GM12878 (cell line): ENCODE results near the gene MARCHF4. TPM values are rescaled to one million over a fixed set of nuclear protein-coding genes. Genes with fewer than 3 reads are reported as not detected.

ENCODE experiments used
- ATAC-seq: fragments of 200-7000 bp; cut with Tn5 transposase; 3 replicates; pipeline ENCODE4 v1.9.1; 2020; ENCODE audit warnings: mild to moderate bottlenecking, moderate library complexity
- BruUV-seq: library from RNA; stranded (reverse); fragments of 400-500 nt; replicated peaks from 2 replicates; lab custom pipeline; 2021; lab: Mats Ljungman, UMichigan
- CTCF ChIA-PET: fragments of 300-600 bp; sonication (Branson Sonifier 250); formaldehyde crosslinking; extraction: SDS; loops from one replicate; lab custom pipeline; 2021; ENCODE audit warnings: inconsistent platforms; lab: Yijun Ruan, JAX
- POLR2A ChIA-PET: fragments of 350-600 bp; formaldehyde crosslinking; extraction: SDS; loops from one replicate; lab custom pipeline; 2021; ENCODE audit warnings: inconsistent platforms; lab: Charles Lee
- RAD21 ChIA-PET: fragments of 300-600 bp; sonication (Branson Sonifier 250); formaldehyde crosslinking; loops from one replicate; lab custom pipeline; 2023; ENCODE audit warnings: antibody characterized with exemption; ENCODE audit not compliant: unreplicated experiment; lab: Charles Lee
- SMC1A ChIA-PET: fragments of 300-600 bp; sonication (Branson Sonifier 250); formaldehyde crosslinking; loops from one replicate; lab custom pipeline; 2023; ENCODE audit not compliant: unreplicated experiment, uncharacterized antibody; lab: Charles Lee
- DNase-seq: peaks from one replicate; pipeline ENCODE4 v3.0.0-alpha.2; 2011; ENCODE audit warnings: low read depth, low spot score
- FAIRE-seq: peaks from 3 replicates; lab custom pipeline; 2011; peaks lifted over from hg19 to GRCh38; lab: Jason Lieb, UNC
- H2AFZ ChIP-seq: 2 replicates; pipeline ENCODE4 v1.6.0; 2011; ENCODE audit warnings: low read depth, low read length, control low read depth; ENCODE audit not compliant: control insufficient read depth
- H3K27ac ChIP-seq: 2 replicates; pipeline ENCODE4 v1.5.1; 2011; ENCODE audit warnings: control low read depth; ENCODE audit not compliant: control insufficient read depth, insufficient read depth
- H3K27me3 ChIP-seq, 2 experiments: replicated peaks in 1 of 2; 2 replicates each; pipeline versions ENCODE4 v1.6.0 to v1.6.1; 2011; ENCODE audit warnings: low read length in 1 of 2; ENCODE audit not compliant: control insufficient read depth in 2 of 2, insufficient read depth in 2 of 2
- H3K36me3 ChIP-seq, 2 experiments: 2 replicates each; pipeline ENCODE4 v1.5.1; 2011; ENCODE audit warnings: low read length in 1 of 2; ENCODE audit not compliant: control insufficient read depth in 2 of 2, insufficient read depth in 2 of 2
- H3K4me1 ChIP-seq: 2 replicates; pipeline ENCODE4 v1.6.1; 2011; ENCODE audit warnings: mild to moderate bottlenecking, low read length, moderate library complexity, mixed read lengths; ENCODE audit not compliant: control insufficient read depth, insufficient read depth
- H3K4me2 ChIP-seq: 2 replicates; pipeline ENCODE4 v1.6.0; 2011; ENCODE audit warnings: control low read depth; ENCODE audit not compliant: control insufficient read depth, insufficient read depth
- H3K4me3 ChIP-seq: fragments of 200-600 bp; sonication (generic); 2 replicates; pipeline ENCODE4 v1.5.1; 2016
- H3K79me2 ChIP-seq: 2 replicates; pipeline ENCODE4 v1.6.0; 2011; ENCODE audit warnings: low read length; ENCODE audit not compliant: control insufficient read depth, insufficient read depth
- H3K9ac ChIP-seq: 2 replicates; pipeline ENCODE4 v1.8.0; 2011; ENCODE audit warnings: low read length, control low read depth, mixed read lengths; ENCODE audit not compliant: control insufficient read depth, insufficient read depth
- H3K9me3 ChIP-seq: replicated peaks from 3 replicates; pipeline ENCODE4 v1.5.1; 2011; ENCODE audit warnings: mild to moderate bottlenecking, low read length; ENCODE audit not compliant: control insufficient read depth, insufficient read depth
- H4K20me1 ChIP-seq: 2 replicates; pipeline ENCODE4 v1.6.0; 2011; ENCODE audit not compliant: control insufficient read depth, insufficient read depth
- EGR1 ChIP-seq, 2 experiments: IDR thresholded peaks; 1 replicate in 1 of 2; 2 replicates in 1 of 2; pipeline ENCODE4 v1.6.1; 2011 to 2012; ENCODE audit warnings: low read depth in 2 of 2, low read length in 2 of 2, borderline replicate concordance in 1 of 2, mild to moderate bottlenecking in 1 of 2, moderate library complexity in 1 of 2
- GATAD2B ChIP-seq: fragments of 450-650 bp; conservative IDR thresholded peaks from 2 replicates; pipeline ENCODE4 v1.6.1; 2017; ENCODE audit warnings: low read depth, mild to moderate bottlenecking, moderate library complexity
- KLF5 ChIP-seq: fragments of 450-650 bp; IDR thresholded peaks from 2 replicates; pipeline ENCODE4 v1.6.1; 2014; ENCODE audit warnings: mild to moderate bottlenecking; ENCODE audit not compliant: partially characterized antibody
- NRF1 ChIP-seq: conservative IDR thresholded peaks from 2 replicates; pipeline ENCODE4 v1.6.1; 2011; ENCODE audit warnings: mild to moderate bottlenecking, low read depth, low read length, improper control_type of control experiment
- RAD51 ChIP-seq: fragments of 450-650 bp; IDR thresholded peaks from 2 replicates; pipeline ENCODE4 v1.6.1; 2016; ENCODE audit warnings: moderate library complexity, mild to moderate bottlenecking, inconsistent platforms
- SMARCA5 ChIP-seq: fragments of 450-650 bp; IDR thresholded peaks from 2 replicates; pipeline ENCODE4 v1.6.1; 2017; ENCODE audit warnings: mild to moderate bottlenecking
- SREBF2 ChIP-seq: IDR thresholded peaks from 2 replicates; pipeline ENCODE4 v1.6.1; 2012; ENCODE audit warnings: mild to moderate bottlenecking, low read length
- ZBTB40 ChIP-seq: fragments of 450-650 bp; IDR thresholded peaks from 2 replicates; pipeline ENCODE4 v1.6.1; 2016; ENCODE audit warnings: mild to moderate bottlenecking, moderate library complexity, borderline replicate concordance
- WGBS: methylation state at CpG from one replicate; pipeline ENCODE4 v1.1.6; 2016; ENCODE audit warnings: low lambda C conversion rate; ENCODE audit not compliant: insufficient replicate concordance, insufficient coverage; ENCODE audit errors: missing lambda C conversion rate; 5-methylcytosine and 5-hydroxymethylcytosine counted together
- in situ Hi-C: fragments of 300-500 bp; cut with MboI; formaldehyde crosslinking; loops from 9 replicates; pipeline ENCODE4 v1.14.3; 2018; ENCODE audit warnings: mixed read lengths
- intact Hi-C: fragments of 100-400 bp; cut with micrococcal nuclease; formaldehyde crosslinking; loops from one replicate; pipeline ENCODE4 v1.14.2; 2022; ENCODE audit not compliant: unreplicated experiment
- polyA plus RNA-seq, 11 experiments: library from polyadenylated mRNA; depleted of rRNA in 4 of 11; unstranded in 6 of 11; stranded (reverse) in 5 of 11; fragments of >200 nt; fragmentation: Nextera tagmentation in 4 of 11; fragmentation: Illumina TruSeq in 1 of 11; extraction: Ambion mirVana in 4 of 11; extraction: Trizol in 1 of 11; gene quantifications; 1 replicate in 1 of 11; 2 replicates in 10 of 11; pipeline versions ENCODE4 v1.2.1 to v1.2.3, GENCODE V29; 2011 to 2016; ENCODE audit warnings: inconsistent platforms in 2 of 11, missing spikeins in 2 of 11, low read depth in 1 of 11
- total RNA-seq, 4 experiments: library from RNA; depleted of rRNA in 3 of 4; stranded (reverse); fragments of >200 nt in 3 of 4; fragmentation: Illumina TruSeq in 1 of 4; extraction: Trizol in 1 of 4; gene quantifications; 2 replicates each; pipeline versions ENCODE4 v1.2.1 to v1.2.3, GENCODE V29; 2013 to 2021

MARCHF4 gene
- total and polyA plus RNA-seq, 10 of the 15 experiments (the other 5 are each of a cell fraction or from before 2014, with no cell fraction given) = not detected

DNA sequence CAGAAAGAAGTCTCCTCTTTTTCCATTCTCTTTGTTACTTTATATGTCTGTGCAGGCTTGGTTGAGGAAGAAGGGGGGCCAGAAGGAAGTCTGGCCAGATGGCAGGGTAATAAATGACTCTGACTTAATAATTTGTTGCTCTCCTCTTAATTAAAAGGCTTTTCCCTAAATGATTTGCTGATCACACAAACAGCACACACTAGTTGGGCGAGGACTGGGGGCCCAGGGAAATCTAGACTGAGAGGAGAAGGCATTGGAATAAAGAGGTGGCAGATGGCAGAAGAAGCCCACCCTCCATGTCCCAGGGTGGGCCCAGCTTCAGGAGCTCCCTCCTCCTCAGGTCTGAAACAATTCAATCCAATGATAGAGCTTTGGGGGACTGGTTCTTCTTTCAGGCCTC lies 27.3 kb upstream of the MARCHF4 start:
- FAIRE-seq = no peak

GRCh38 chr2:216394881-216395280 lies 22.6 kb upstream of the MARCHF4 start:
- ChIA-PET SMC1A (no interaction called here), CTCF (interaction anchor here (1.7 kb wide), 1 partner anchor 10 kb away, joined by 7 read pairs; no protein-coding TSS in a partner anchor), POLR2A (no interaction called here), RAD21 (no interaction called here)
- WGBS = 37% methylated on average over 6 of the region's 6 CpGs
- H3K27ac ChIP-seq = no peak overlapping the region
- intact Hi-C loops = no loop called here
- H4K20me1 ChIP-seq = no peaks in the 10 kb centered on the region
- no peak for FAIRE-seq
- H3K36me3 ChIP-seq = no peaks in the 10 kb centered on the region
- no peak overlapping the region for H3K9ac ChIP-seq
- no peaks in the 10 kb centered on the region for H3K79me2 ChIP-seq
- ATAC-seq = no peak
- in situ Hi-C loops = no loop called here
- no peaks in the 10 kb centered on the region; a peak in 1 of 4 replicates for H3K27me3 ChIP-seq
- BruUV-seq = no TSS peak
- no peak overlapping the region for H3K4me2 ChIP-seq
- H2AFZ ChIP-seq = no peak overlapping the region
- H3K4me1 ChIP-seq = no peaks in the 10 kb centered on the region
- no peak overlapping the region for H3K4me3 ChIP-seq
- H3K9me3 ChIP-seq = no peaks in the 10 kb centered on the region
- no peak for DNase-seq
- TF ChIP-seq RAD51 (peak; percentile 53; the same call in 1 of the 2 replicates), EGR1 (IDR thresholded peaks at IDR 0.05; ENCODE audit: borderline replicate concordance in 1 of 2, low read depth in 2 of 2, low read length in 2 of 2) (no peak), ZBTB40 (no peak), NRF1 (no peak)

More for the DNA sequence above, 27.3 kb upstream of the MARCHF4 start:
- ChIA-PET CTCF (interaction anchor here (0.7 to 13.3 kb wide), 5 partner anchors 10 to 245 kb away, joined by 3 to 116 read pairs (median 4); no protein-coding TSS in a partner anchor), POLR2A (interaction anchor here (1.2 to 1.9 kb wide), 2 partner anchors 11 to 12 kb away, joined by 3 to 4 read pairs; no protein-coding TSS in a partner anchor), RAD21 (no interaction called here), SMC1A (interaction anchor here (0.8 to 1.2 kb wide), 4 partner anchors 12 to 118 kb away, joined by 3 to 4 read pairs (median 3); no protein-coding TSS in a partner anchor)
- Histone ChIP-seq H3K36me3 (no peaks in the 10 kb centered on the region), H3K27me3 (no peaks in the 10 kb centered on the region), H3K9me3 (no peaks in the 10 kb centered on the region), H3K9ac (no peak overlapping the region), H2AFZ (no peak overlapping the region), H3K79me2 (no peaks in the 10 kb centered on the region), H4K20me1 (no peaks in the 10 kb centered on the region), H3K4me3 (no peak overlapping the region), H3K27ac (no peak overlapping the region), H3K4me1 (no peaks in the 10 kb centered on the region), H3K4me2 (no peak overlapping the region)
- DNase-seq (no peak), ATAC-seq (no peak)
- TF ChIP-seq GATAD2B (no peak), KLF5 (no peak), SMARCA5 (no peak), SREBF2 (no peak)
- WGBS = 10% methylated on average over 1 of the region's 1 CpG
- in situ Hi-C loops = loop anchor here (10.0 kb wide), 1 partner anchor 185 kb away; no protein-coding TSS in a partner anchor
- intact Hi-C loops = no loop called here
- BruUV-seq = no TSS peak
